ENCODE data around the gene TTN. TPM values are rescaled to one million over a fixed set of nuclear protein-coding genes. Genes with fewer than 3 reads are reported as not detected.

TTN gene
- total and polyA plus RNA-seq, 2 experiments from 2014 or later = 12.5 to 15.7 TPM

DNA sequence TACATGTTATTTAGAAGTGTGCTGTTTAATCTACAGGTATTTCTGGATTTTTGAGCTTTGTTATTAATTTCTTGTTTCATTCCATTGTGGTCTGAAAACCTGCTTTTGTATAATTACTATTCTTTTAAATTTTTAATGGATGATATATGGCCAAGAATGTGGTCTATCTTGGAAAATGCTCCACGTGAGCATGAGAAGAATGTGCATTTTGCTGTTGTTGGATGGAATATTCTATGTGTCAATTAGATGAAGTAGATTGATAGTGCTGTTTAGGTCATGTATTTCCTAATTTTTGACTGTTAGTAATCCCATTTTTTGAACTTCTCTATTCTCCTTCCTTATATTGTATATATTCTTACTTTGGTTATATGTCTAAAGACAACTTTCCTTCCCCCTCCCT lies 19.9 kb upstream of the TTN start:
- DNase-seq (ENCODE audit: low spot score) (no peak), ATAC-seq (no peak)
- H3K4me1 Mint-ChIP-seq = peaks cover 11% of the 10 kb centered on the region; the same call in 2 of the 3 replicates
- no peaks in the 10 kb centered on the region for H3K9me3 Mint-ChIP-seq
- H3K4me3 ChIP-seq = no peak overlapping the region
- H2AFZ ChIP-seq = no peak overlapping the region
- H4K20me1 ChIP-seq (replicated peaks; ENCODE audit: insufficient read depth) = no peaks in the 10 kb centered on the region
- H3K4me3 Mint-ChIP-seq = no peak overlapping the region
- no peak overlapping the region for H3K4me2 ChIP-seq
- no peaks in the 10 kb centered on the region for H3K9me2 ChIP-seq (ENCODE audit: insufficient read depth)
- H3K27ac Mint-ChIP-seq = no peak overlapping the region
- H3K36me3 ChIP-seq (ENCODE audit: insufficient read depth) = no peaks in the 10 kb centered on the region
- H3K4me1 ChIP-seq (ENCODE audit: insufficient read depth) = no peaks in the 10 kb centered on the region
- no peaks in the 10 kb centered on the region for H3K79me2 ChIP-seq (replicated peaks; ENCODE audit: insufficient read depth)
- H3K27me3 ChIP-seq (ENCODE audit: insufficient read depth) = no peaks in the 10 kb centered on the region
- peaks cover 3% of the 10 kb centered on the region for H3K27me3 Mint-ChIP-seq (ENCODE audit: insufficient read depth, low read depth, poor library complexity)
- TF ChIP-seq, protein P1, sequence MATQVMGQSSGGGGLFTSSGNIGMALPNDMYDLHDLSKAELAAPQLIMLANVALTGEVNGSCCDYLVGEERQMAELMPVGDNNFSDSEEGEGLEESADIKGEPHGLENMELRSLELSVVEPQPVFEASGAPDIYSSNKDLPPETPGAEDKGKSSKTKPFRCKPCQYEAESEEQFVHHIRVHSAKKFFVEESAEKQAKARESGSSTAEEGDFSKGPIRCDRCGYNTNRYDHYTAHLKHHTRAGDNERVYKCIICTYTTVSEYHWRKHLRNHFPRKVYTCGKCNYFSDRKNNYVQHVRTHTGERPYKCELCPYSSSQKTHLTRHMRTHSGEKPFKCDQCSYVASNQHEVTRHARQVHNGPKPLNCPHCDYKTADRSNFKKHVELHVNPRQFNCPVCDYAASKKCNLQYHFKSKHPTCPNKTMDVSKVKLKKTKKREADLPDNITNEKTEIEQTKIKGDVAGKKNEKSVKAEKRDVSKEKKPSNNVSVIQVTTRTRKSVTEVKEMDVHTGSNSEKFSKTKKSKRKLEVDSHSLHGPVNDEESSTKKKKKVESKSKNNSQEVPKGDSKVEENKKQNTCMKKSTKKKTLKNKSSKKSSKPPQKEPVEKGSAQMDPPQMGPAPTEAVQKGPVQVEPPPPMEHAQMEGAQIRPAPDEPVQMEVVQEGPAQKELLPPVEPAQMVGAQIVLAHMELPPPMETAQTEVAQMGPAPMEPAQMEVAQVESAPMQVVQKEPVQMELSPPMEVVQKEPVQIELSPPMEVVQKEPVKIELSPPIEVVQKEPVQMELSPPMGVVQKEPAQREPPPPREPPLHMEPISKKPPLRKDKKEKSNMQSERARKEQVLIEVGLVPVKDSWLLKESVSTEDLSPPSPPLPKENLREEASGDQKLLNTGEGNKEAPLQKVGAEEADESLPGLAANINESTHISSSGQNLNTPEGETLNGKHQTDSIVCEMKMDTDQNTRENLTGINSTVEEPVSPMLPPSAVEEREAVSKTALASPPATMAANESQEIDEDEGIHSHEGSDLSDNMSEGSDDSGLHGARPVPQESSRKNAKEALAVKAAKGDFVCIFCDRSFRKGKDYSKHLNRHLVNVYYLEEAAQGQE (IDR thresholded peaks at IDR 0.05; ENCODE audit: unreplicated experiment) = no peak
- TF ChIP-seq, protein P2, sequence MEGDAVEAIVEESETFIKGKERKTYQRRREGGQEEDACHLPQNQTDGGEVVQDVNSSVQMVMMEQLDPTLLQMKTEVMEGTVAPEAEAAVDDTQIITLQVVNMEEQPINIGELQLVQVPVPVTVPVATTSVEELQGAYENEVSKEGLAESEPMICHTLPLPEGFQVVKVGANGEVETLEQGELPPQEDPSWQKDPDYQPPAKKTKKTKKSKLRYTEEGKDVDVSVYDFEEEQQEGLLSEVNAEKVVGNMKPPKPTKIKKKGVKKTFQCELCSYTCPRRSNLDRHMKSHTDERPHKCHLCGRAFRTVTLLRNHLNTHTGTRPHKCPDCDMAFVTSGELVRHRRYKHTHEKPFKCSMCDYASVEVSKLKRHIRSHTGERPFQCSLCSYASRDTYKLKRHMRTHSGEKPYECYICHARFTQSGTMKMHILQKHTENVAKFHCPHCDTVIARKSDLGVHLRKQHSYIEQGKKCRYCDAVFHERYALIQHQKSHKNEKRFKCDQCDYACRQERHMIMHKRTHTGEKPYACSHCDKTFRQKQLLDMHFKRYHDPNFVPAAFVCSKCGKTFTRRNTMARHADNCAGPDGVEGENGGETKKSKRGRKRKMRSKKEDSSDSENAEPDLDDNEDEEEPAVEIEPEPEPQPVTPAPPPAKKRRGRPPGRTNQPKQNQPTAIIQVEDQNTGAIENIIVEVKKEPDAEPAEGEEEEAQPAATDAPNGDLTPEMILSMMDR (conservative IDR thresholded peaks at IDR 0.05; ENCODE audit: low read depth in 2 of 2) = no peak
- TF ChIP-seq JUNB (IDR thresholded peaks at IDR 0.05; ENCODE audit: unreplicated experiment) (no peak), EZH2phosphoT487 (IDR thresholded peaks at IDR 0.05; ENCODE audit: unreplicated experiment) (no peak), EZH2 (IDR thresholded peaks at IDR 0.05; ENCODE audit: low read depth, unreplicated experiment) (no peak), POLR2AphosphoS5 (IDR thresholded peaks at IDR 0.05; ENCODE audit: low read depth) (no peak), STAT1 (IDR thresholded peaks at IDR 0.05; ENCODE audit: unreplicated experiment) (no peak), CREB1 (CRISPR knock-in tag; IDR thresholded peaks at IDR 0.05; ENCODE audit: low read depth) (no peak), NANOG (IDR thresholded peaks at IDR 0.05; ENCODE audit: borderline replicate concordance) (no peak), ZNF114 (CRISPR knock-in tag; IDR thresholded peaks at IDR 0.05) (no peak), ZNF331 (CRISPR knock-in tag; IDR thresholded peaks at IDR 0.05; ENCODE audit: low read depth) (no peak)
- TF ChIP-seq, protein P3, sequence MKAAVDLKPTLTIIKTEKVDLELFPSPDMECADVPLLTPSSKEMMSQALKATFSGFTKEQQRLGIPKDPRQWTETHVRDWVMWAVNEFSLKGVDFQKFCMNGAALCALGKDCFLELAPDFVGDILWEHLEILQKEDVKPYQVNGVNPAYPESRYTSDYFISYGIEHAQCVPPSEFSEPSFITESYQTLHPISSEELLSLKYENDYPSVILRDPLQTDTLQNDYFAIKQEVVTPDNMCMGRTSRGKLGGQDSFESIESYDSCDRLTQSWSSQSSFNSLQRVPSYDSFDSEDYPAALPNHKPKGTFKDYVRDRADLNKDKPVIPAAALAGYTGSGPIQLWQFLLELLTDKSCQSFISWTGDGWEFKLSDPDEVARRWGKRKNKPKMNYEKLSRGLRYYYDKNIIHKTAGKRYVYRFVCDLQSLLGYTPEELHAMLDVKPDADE (IDR thresholded peaks at IDR 0.05) = no peak
- TF ChIP-seq, protein P4, sequence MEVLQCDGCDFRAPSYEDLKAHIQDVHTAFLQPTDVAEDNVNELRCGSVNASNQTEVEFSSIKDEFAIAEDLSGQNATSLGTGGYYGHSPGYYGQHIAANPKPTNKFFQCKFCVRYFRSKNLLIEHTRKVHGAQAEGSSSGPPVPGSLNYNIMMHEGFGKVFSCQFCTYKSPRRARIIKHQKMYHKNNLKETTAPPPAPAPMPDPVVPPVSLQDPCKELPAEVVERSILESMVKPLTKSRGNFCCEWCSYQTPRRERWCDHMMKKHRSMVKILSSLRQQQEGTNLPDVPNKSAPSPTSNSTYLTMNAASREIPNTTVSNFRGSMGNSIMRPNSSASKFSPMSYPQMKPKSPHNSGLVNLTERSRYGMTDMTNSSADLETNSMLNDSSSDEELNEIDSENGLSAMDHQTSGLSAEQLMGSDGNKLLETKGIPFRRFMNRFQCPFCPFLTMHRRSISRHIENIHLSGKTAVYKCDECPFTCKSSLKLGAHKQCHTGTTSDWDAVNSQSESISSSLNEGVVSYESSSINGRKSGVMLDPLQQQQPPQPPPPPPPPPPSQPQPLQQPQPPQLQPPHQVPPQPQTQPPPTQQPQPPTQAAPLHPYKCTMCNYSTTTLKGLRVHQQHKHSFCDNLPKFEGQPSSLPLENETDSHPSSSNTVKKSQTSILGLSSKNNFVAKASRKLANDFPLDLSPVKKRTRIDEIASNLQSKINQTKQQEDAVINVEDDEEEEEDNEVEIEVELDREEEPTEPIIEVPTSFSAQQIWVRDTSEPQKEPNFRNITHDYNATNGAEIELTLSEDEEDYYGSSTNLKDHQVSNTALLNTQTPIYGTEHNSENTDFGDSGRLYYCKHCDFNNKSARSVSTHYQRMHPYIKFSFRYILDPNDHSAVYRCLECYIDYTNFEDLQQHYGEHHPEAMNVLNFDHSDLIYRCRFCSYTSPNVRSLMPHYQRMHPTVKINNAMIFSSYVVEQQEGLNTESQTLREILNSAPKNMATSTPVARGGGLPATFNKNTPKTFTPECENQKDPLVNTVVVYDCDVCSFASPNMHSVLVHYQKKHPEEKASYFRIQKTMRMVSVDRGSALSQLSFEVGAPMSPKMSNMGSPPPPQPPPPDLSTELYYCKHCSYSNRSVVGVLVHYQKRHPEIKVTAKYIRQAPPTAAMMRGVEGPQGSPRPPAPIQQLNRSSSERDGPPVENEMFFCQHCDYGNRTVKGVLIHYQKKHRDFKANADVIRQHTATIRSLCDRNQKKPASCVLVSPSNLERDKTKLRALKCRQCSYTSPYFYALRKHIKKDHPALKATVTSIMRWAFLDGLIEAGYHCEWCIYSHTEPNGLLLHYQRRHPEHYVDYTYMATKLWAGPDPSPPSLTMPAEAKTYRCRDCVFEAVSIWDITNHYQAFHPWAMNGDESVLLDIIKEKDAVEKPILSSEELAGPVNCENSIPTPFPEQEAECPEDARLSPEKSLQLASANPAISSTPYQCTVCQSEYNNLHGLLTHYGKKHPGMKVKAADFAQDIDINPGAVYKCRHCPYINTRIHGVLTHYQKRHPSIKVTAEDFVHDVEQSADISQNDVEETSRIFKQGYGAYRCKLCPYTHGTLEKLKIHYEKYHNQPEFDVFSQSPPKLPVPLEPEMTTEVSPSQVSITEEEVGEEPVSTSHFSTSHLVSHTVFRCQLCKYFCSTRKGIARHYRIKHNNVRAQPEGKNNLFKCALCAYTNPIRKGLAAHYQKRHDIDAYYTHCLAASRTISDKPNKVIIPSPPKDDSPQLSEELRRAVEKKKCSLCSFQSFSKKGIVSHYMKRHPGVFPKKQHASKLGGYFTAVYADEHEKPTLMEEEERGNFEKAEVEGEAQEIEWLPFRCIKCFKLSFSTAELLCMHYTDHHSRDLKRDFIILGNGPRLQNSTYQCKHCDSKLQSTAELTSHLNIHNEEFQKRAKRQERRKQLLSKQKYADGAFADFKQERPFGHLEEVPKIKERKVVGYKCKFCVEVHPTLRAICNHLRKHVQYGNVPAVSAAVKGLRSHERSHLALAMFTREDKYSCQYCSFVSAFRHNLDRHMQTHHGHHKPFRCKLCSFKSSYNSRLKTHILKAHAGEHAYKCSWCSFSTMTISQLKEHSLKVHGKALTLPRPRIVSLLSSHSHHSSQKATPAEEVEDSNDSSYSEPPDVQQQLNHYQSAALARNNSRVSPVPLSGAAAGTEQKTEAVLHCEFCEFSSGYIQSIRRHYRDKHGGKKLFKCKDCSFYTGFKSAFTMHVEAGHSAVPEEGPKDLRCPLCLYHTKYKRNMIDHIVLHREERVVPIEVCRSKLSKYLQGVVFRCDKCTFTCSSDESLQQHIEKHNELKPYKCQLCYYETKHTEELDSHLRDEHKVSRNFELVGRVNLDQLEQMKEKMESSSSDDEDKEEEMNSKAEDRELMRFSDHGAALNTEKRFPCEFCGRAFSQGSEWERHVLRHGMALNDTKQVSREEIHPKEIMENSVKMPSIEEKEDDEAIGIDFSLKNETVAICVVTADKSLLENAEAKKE (CRISPR knock-in tag; IDR thresholded peaks at IDR 0.05) = no peak
- H3K36me3 Mint-ChIP-seq (ENCODE audit: low read depth) = no peaks in the 10 kb centered on the region; the same call in 2 of the 3 replicates
- no peak overlapping the region for H3K27ac ChIP-seq (ENCODE audit: low read depth)
- H3F3A ChIP-seq (replicated peaks; ENCODE audit: low read depth) = no peaks in the 10 kb centered on the region
